OCI-LY7 (cell line): Measurements from ENCODE around the gene KDM1B. TPM values are rescaled to one million over a fixed set of nuclear protein-coding genes. Genes with fewer than 3 reads are reported as not detected.

Source experiments
- BruUV-seq: library from RNA; stranded (reverse); fragments of 400-500 nt; replicated peaks from 2 replicates; lab custom pipeline; 2021; lab: Mats Ljungman, UMichigan
- CTCF ChIA-PET: fragments of 300-600 bp; sonication (Branson Sonifier 250); formaldehyde crosslinking; loops from one replicate; lab custom pipeline; 2022; ENCODE audit warnings: antibody characterized with exemption; ENCODE audit not compliant: unreplicated experiment; lab: Charles Lee
- POLR2A ChIA-PET: fragments of 300-600 bp; sonication (Branson Sonifier 250); formaldehyde crosslinking; loops from one replicate; lab custom pipeline; 2022; ENCODE audit warnings: antibody characterized with exemption; lab: Charles Lee
- DNase-seq: peaks from one replicate; pipeline ENCODE4 v3.0.0-alpha.2; 2015; ENCODE audit warnings: low spot score
- H2AFZ ChIP-seq: fragments of 200-600 bp; sonication (generic), shearing (Covaris generic); 2 replicates; pipeline ENCODE4 v1.6.1; 2014; ENCODE audit warnings: mild to moderate bottlenecking, antibody characterized with exemption, low read length, moderate library complexity
- H3K27ac ChIP-seq: fragments of 200-600 bp; sonication (generic); 2 replicates; pipeline ENCODE4 v1.5.1; 2014; ENCODE audit warnings: mixed run types, low read depth, mild to moderate bottlenecking, moderate library complexity, low read length, inconsistent platforms; ENCODE audit not compliant: poor library complexity, severe bottlenecking
- H3K36me3 ChIP-seq: fragments of 200-600 bp; sonication (generic); 2 replicates; pipeline ENCODE4 v1.6.1; 2014; ENCODE audit warnings: mild to moderate bottlenecking, antibody characterized with exemption, low read length, moderate library complexity, mixed read lengths; ENCODE audit not compliant: insufficient read depth
- H3K4me1 ChIP-seq: fragments of 200-600 bp; sonication (generic); 2 replicates; pipeline ENCODE4 v1.5.1; 2014; ENCODE audit warnings: mild to moderate bottlenecking, low read length; ENCODE audit not compliant: insufficient read depth, poor library complexity, severe bottlenecking
- H3K4me2 ChIP-seq: fragments of 200-600 bp; sonication (generic); 2 replicates; pipeline ENCODE4 v1.6.1; 2014; ENCODE audit warnings: mild to moderate bottlenecking, low read length
- H3K4me3 ChIP-seq: fragments of 200-600 bp; sonication (generic); 2 replicates; pipeline ENCODE4 v1.5.1; 2014; ENCODE audit warnings: mild to moderate bottlenecking, low read depth, low read length; ENCODE audit not compliant: poor library complexity, severe bottlenecking
- H3K79me2 ChIP-seq: fragments of 200-600 bp; sonication (generic); 2 replicates; pipeline ENCODE4 v1.6.1; 2016; ENCODE audit warnings: low read depth, mild to moderate bottlenecking, low read length, moderate library complexity, mixed read lengths; ENCODE audit not compliant: insufficient read depth
- H3K9me2 ChIP-seq: fragments of 200-600 bp; sonication (generic); 2 replicates; pipeline ENCODE4 v1.6.1; 2016; ENCODE audit warnings: mild to moderate bottlenecking, low read length, mixed read lengths; ENCODE audit not compliant: insufficient read depth
- H3K9me3 ChIP-seq: fragments of 200-600 bp; sonication (generic); 2 replicates; pipeline ENCODE4 v1.6.1; 2014; ENCODE audit warnings: mild to moderate bottlenecking, mixed run types, low read length, mixed read lengths
- H4K20me1 ChIP-seq: fragments of 200-600 bp; sonication (generic); 2 replicates; pipeline ENCODE4 v1.6.1; 2014; ENCODE audit warnings: mild to moderate bottlenecking, antibody characterized with exemption, low read length, moderate library complexity, mixed read lengths; ENCODE audit not compliant: insufficient read depth
- EZH2phosphoT487 ChIP-seq: fragments of 200-600 bp; sonication (generic); IDR thresholded peaks from 2 replicates; pipeline ENCODE4 v1.6.1; 2018; ENCODE audit warnings: low read depth, borderline replicate concordance, mild to moderate bottlenecking, mixed run types, antibody characterized with exemption, low read length, moderate library complexity, mixed read lengths
- intact Hi-C: fragments of 100-400 bp; cut with micrococcal nuclease; formaldehyde crosslinking; loops from one replicate; pipeline ENCODE4 v1.10.0; 2022; ENCODE audit not compliant: unreplicated experiment
- total RNA-seq, 2 experiments: library from RNA; depleted of rRNA in 1 of 2; stranded (reverse); fragments of >200 nt in 1 of 2; shearing (Covaris generic) in 1 of 2; gene quantifications; 2 replicates each; pipeline ENCODE4 v1.2.3, GENCODE V29; 2014 to 2022
- TF ChIP-seq, protein P1 (sequence below): fragments of 200-600 bp; sonication (generic); conservative IDR thresholded peaks from 2 replicates; pipeline ENCODE4 v1.5.1; 2014; ENCODE audit warnings: mild to moderate bottlenecking, antibody characterized with exemption, low read length, moderate library complexity, mixed read lengths

The KDM1B gene
- total RNA-seq, 2 experiments from 2014 or later: 37.6 to 56.4 TPM

- intact Hi-C loops: no loop called here
- no peaks in the 10 kb centered on the region for H3K4me1 ChIP-seq
- no peak for TF ChIP-seq EZH2phosphoT487
- TF ChIP-seq, protein P1, sequence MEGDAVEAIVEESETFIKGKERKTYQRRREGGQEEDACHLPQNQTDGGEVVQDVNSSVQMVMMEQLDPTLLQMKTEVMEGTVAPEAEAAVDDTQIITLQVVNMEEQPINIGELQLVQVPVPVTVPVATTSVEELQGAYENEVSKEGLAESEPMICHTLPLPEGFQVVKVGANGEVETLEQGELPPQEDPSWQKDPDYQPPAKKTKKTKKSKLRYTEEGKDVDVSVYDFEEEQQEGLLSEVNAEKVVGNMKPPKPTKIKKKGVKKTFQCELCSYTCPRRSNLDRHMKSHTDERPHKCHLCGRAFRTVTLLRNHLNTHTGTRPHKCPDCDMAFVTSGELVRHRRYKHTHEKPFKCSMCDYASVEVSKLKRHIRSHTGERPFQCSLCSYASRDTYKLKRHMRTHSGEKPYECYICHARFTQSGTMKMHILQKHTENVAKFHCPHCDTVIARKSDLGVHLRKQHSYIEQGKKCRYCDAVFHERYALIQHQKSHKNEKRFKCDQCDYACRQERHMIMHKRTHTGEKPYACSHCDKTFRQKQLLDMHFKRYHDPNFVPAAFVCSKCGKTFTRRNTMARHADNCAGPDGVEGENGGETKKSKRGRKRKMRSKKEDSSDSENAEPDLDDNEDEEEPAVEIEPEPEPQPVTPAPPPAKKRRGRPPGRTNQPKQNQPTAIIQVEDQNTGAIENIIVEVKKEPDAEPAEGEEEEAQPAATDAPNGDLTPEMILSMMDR: no peak
- POLR2A ChIA-PET: interaction anchor here (1.6 kb wide), 1 partner anchor 36 kb away, joined by 5 read pairs; no protein-coding TSS in a partner anchor
- no peak overlapping the region for H2AFZ ChIP-seq
- CTCF ChIA-PET: no interaction called here
- H3K9me3 ChIP-seq: peaks cover 11% of the 10 kb centered on the region
- no TSS peak for BruUV-seq
- no peaks in the 10 kb centered on the region for H3K9me2 ChIP-seq
- no peaks in the 10 kb centered on the region for H4K20me1 ChIP-seq
- H3K27ac ChIP-seq: no peak overlapping the region
- no peak overlapping the region for H3K4me3 ChIP-seq
- no peak for DNase-seq
- H3K4me2 ChIP-seq: no peak overlapping the region
- peaks cover 91% of the 10 kb centered on the region for H3K36me3 ChIP-seq
- H3K79me2 ChIP-seq: no peaks in the 10 kb centered on the region
Measured at GRCh38 chr6:18165751-18166150, 10.5 kb downstream of the KDM1B start.

DNA sequence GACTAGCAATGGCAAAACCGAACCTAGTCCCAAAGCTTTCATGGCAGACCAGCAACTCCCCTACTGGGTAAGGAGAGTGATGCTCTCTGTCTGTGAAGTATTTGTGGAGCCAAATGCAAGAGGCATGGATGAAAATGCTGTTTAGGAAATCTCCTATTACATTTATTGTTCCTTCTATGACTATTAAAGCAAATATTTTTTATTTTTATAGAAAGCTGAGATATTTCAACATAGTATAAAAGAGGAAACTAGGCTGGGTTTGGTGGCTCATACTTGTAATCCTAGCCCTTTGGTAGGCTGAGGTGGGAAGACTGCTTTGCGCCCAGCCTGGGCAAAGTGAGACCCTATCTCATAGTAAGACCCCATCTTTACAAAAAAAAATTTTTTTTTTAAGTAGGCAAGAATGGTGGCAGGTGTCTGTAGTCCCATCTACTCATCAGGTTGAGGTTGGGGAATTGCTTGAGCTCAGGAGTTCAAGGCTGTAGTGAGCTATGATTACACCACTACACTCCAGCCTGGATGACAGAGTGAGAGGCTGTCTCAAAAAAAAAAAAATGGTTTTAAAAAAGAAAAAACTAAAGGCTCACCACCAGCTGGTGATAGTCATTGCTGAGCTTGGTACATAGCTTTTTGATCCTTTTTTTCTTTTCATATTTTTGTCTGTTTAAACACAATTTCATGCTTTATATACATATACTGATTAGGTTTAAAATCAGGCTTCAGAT lies 11.3 kb downstream of the KDM1B start:
- Histone ChIP-seq H3K9me2 (no peaks in the 10 kb centered on the region), H3K4me3 (no peak overlapping the region), H3K36me3 (peaks cover 90% of the 10 kb centered on the region), H3K27ac (no peak overlapping the region), H3K9me3 (peaks cover 11% of the 10 kb centered on the region), H2AFZ (no peak overlapping the region), H3K79me2 (no peaks in the 10 kb centered on the region), H3K4me1 (no peaks in the 10 kb centered on the region), H3K4me2 (no peak overlapping the region), H4K20me1 (no peaks in the 10 kb centered on the region)
- TF ChIP-seq EZH2phosphoT487: no peak
- TF ChIP-seq, protein P1: no peak
- intact Hi-C loops: no loop called here
- DNase-seq: no peak
- ChIA-PET POLR2A (interaction anchor here (0.6 to 1.6 kb wide), 7 partner anchors 9 to 511 kb away, joined by 3 to 5 read pairs (median 3); no protein-coding TSS in a partner anchor), CTCF (interaction anchor here (0.5 kb wide), 1 partner anchor 17 kb away, joined by 3 read pairs; no protein-coding TSS in a partner anchor)
- no TSS peak for BruUV-seq

DNA sequence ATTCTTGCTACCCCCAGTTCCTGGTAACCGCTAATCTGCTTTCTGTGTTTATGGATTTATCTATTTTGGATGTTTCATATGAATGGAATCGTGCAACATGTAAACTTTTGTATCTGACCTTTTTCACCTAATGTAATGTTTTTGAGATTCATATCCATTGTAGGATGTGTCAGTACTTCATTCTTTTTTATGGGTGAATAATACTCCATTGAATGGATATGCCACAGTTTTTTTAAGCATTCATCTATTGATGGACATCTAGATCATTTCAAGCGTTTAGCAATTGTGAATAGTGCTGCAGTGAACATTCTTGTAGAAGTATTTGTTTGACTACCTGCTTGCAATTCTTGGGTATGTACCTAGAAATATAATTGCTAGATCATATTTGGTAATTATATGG lies 13.0 kb downstream of the KDM1B start:
- ChIA-PET POLR2A (interaction anchor here (0.6 kb wide), 1 partner anchor 49 kb away, joined by 3 read pairs; no protein-coding TSS in a partner anchor), CTCF (no interaction called here)
- intact Hi-C loops: no loop called here
- Histone ChIP-seq H3K9me3 (peaks cover 11% of the 10 kb centered on the region), H3K79me2 (no peaks in the 10 kb centered on the region), H2AFZ (no peak overlapping the region), H3K27ac (no peak overlapping the region), H3K36me3 (peaks cover 91% of the 10 kb centered on the region), H3K4me3 (no peak overlapping the region), H3K4me2 (no peak overlapping the region), H3K4me1 (no peaks in the 10 kb centered on the region), H3K9me2 (no peaks in the 10 kb centered on the region), H4K20me1 (no peaks in the 10 kb centered on the region)
- TF ChIP-seq, protein P1: no peak
- TF ChIP-seq EZH2phosphoT487: no peak
- no TSS peak for BruUV-seq
- no peak for DNase-seq
